HepG2 (cell line): Measurements from ENCODE around the gene ANKS3. TPM values are rescaled to one million over a fixed set of nuclear protein-coding genes. Genes with fewer than 3 reads are reported as not detected.

Source experiments
- ATAC-seq: fragments of 200-7000 bp; cut with Tn5 transposase; 3 replicates; pipeline ENCODE4 v1.9.1; 2020; ENCODE audit warnings: mild to moderate bottlenecking, moderate library complexity
- BruUV-seq: library from RNA; stranded (reverse); fragments of 400-500 nt; replicated peaks from 2 replicates; lab custom pipeline; 2021; lab: Mats Ljungman, UMichigan
- CTCF ChIA-PET: fragments of 300-600 bp; formaldehyde crosslinking; extraction: SDS; loops from one replicate; lab custom pipeline; 2021; ENCODE audit warnings: low total read pairs, inconsistent platforms, low intra/inter-chr PET ratio; lab: Yijun Ruan, JAX
- POLR2A ChIA-PET: fragments of 350-600 bp; sonication (Branson Sonifier 250); formaldehyde crosslinking; loops from one replicate; lab custom pipeline; 2020; ENCODE audit warnings: antibody characterized with exemption, inconsistent platforms; lab: Yijun Ruan, JAX
- DNase-seq: peaks from one replicate; pipeline ENCODE4 v3.0.0-alpha.2; 2015; ENCODE audit warnings: low spot score
- FAIRE-seq: peaks from 3 replicates; lab custom pipeline; 2011; peaks lifted over from hg19 to GRCh38; lab: Jason Lieb, UNC
- H2AFZ ChIP-seq: one replicate; pipeline ENCODE4 v1.6.1; 2011; ENCODE audit warnings: low read length, inconsistent platforms
- H3K27ac ChIP-seq: fragments of 300-600 bp; 3 replicates; pipeline ENCODE4 v1.8.0; 2011; ENCODE audit warnings: mixed run types, mild to moderate bottlenecking, mixed read lengths, low read length, inconsistent platforms; ENCODE audit not compliant: insufficient read depth; ENCODE audit errors: extremely low read length
- H3K27me3 ChIP-seq, 2 experiments: fragments of 200-600 bp in 1 of 2; 2 replicates in 1 of 2; 3 replicates in 1 of 2; pipeline versions ENCODE4 v1.6.0 to v1.8.0; 2011; ENCODE audit warnings: low read length in 2 of 2, mild to moderate bottlenecking in 2 of 2, moderate library complexity in 2 of 2, inconsistent platforms in 1 of 2; ENCODE audit not compliant: insufficient read depth in 2 of 2, control insufficient read depth in 1 of 2
- H3K36me3 ChIP-seq, 2 experiments: fragments of 200-600 bp in 1 of 2; replicated peaks in 1 of 2; 2 replicates in 1 of 2; 3 replicates in 1 of 2; pipeline versions ENCODE4 v1.5.1 to v1.8.0; 2011; ENCODE audit warnings: low read length in 2 of 2, inconsistent platforms in 1 of 2; ENCODE audit not compliant: insufficient read depth in 2 of 2, control insufficient read depth in 1 of 2
- H3K4me1 ChIP-seq: 2 replicates; pipeline ENCODE4 v1.5.1; 2012; ENCODE audit warnings: low read length, inconsistent platforms; ENCODE audit not compliant: insufficient read depth
- H3K4me2 ChIP-seq: 2 replicates; pipeline ENCODE4 v1.6.0; 2011; ENCODE audit warnings: low read depth, low read length, inconsistent platforms
- H3K4me3 ChIP-seq, 3 experiments: fragments of 200-600 bp in 1 of 3; sonication (generic), shearing (Covaris generic) in 1 of 3; replicated peaks in 1 of 3; 2 replicates each; pipeline ENCODE4 v1.5.1; 2011 to 2016; ENCODE audit warnings: low read length in 3 of 3, inconsistent platforms in 2 of 3, low read depth in 2 of 3, mild to moderate bottlenecking in 2 of 3, control low read depth in 1 of 3, mixed read lengths in 1 of 3; ENCODE audit not compliant: insufficient read depth in 1 of 3
- H3K79me2 ChIP-seq: one replicate; pipeline ENCODE4 v1.6.1; 2011; ENCODE audit warnings: low read length, inconsistent platforms; ENCODE audit not compliant: insufficient read depth
- H3K9ac ChIP-seq: 2 replicates; pipeline ENCODE4 v1.6.0; 2011; ENCODE audit warnings: mild to moderate bottlenecking, low read depth, low read length, inconsistent platforms; ENCODE audit not compliant: insufficient read depth
- H3K9me3 ChIP-seq: 2 replicates; pipeline ENCODE4 v1.5.1; 2012; ENCODE audit warnings: mild to moderate bottlenecking, low read length
- H4K20me1 ChIP-seq: 2 replicates; pipeline ENCODE4 v1.6.0; 2011; ENCODE audit warnings: inconsistent platforms, mild to moderate bottlenecking, low read length, moderate library complexity; ENCODE audit not compliant: insufficient read depth
- AGO1 ChIP-seq: fragments of 200-400 bp; formaldehyde crosslinking; IDR thresholded peaks from 2 replicates; pipeline ENCODE4 v1.6.1; 2017; ENCODE audit warnings: mild to moderate bottlenecking, low read depth, low read length, moderate library complexity; ENCODE audit not compliant: poor library complexity, severe bottlenecking
- AKAP8 ChIP-seq: sonication (generic); formaldehyde crosslinking; IDR thresholded peaks from 2 replicates; pipeline ENCODE4 v1.5.1; 2020; ENCODE audit warnings: mild to moderate bottlenecking, missing genetic modification reagents
- ARNT2 ChIP-seq: sonication (generic); formaldehyde crosslinking; IDR thresholded peaks from 2 replicates; pipeline ENCODE4 v1.8.0; 2022; ENCODE audit warnings: mild to moderate bottlenecking, low read depth, missing genetic modification reagents, moderate library complexity
- KDM2A ChIP-seq: sonication (generic); formaldehyde crosslinking; IDR thresholded peaks from 2 replicates; pipeline ENCODE4 v1.4.0; 2020; ENCODE audit warnings: low read depth, missing genetic modification reagents, borderline replicate concordance
- NFE2L2 ChIP-seq: fragments of 150-350 bp; IDR thresholded peaks from 2 replicates; pipeline ENCODE4 v1.6.1; 2014; ENCODE audit warnings: low read length
- NR2F6 ChIP-seq, 2 experiments: IDR thresholded peaks; 2 replicates each; pipeline ENCODE4 v1.6.1; 2016; ENCODE audit warnings: antibody characterized with exemption in 1 of 2, mild to moderate bottlenecking in 1 of 2
- POGZ ChIP-seq: sonication (generic); formaldehyde crosslinking; IDR thresholded peaks from 2 replicates; pipeline ENCODE4 v1.4.0; 2020; ENCODE audit warnings: mild to moderate bottlenecking, missing genetic modification reagents
- RBM22 ChIP-seq: fragments of 200-400 bp; formaldehyde crosslinking; optimal IDR thresholded peaks from 2 replicates; pipeline ENCODE3; 2017; ENCODE audit warnings: mild to moderate bottlenecking, low read length, moderate library complexity
- SALL1 ChIP-seq: sonication (generic); formaldehyde crosslinking; IDR thresholded peaks from 2 replicates; pipeline ENCODE4 v1.8.0; 2022; ENCODE audit warnings: mild to moderate bottlenecking, missing genetic modification reagents
- TIGD3 ChIP-seq: sonication (generic); formaldehyde crosslinking; IDR thresholded peaks from 2 replicates; pipeline ENCODE4 v1.5.1; 2020; ENCODE audit warnings: mild to moderate bottlenecking, missing genetic modification reagents, borderline replicate concordance
- ZFP91 ChIP-seq: sonication (generic); formaldehyde crosslinking; IDR thresholded peaks from 2 replicates; pipeline ENCODE4 v1.9.0; 2022; ENCODE audit warnings: missing genetic modification reagents, mild to moderate bottlenecking, borderline replicate concordance
- ZNF12 ChIP-seq: sonication (generic); formaldehyde crosslinking; IDR thresholded peaks from 2 replicates; pipeline ENCODE4 v1.5.0; 2020; ENCODE audit warnings: missing genetic modification reagents
- ZNF432 ChIP-seq: sonication (generic); formaldehyde crosslinking; IDR thresholded peaks from 2 replicates; pipeline ENCODE4 v1.5.0; 2020; ENCODE audit warnings: missing genetic modification reagents, mild to moderate bottlenecking, borderline replicate concordance
- ZNF496 ChIP-seq: sonication (generic); formaldehyde crosslinking; IDR thresholded peaks from 2 replicates; pipeline ENCODE4 v1.8.1; 2023; ENCODE audit warnings: mild to moderate bottlenecking, moderate library complexity, missing genetic modification reagents; ENCODE audit not compliant: insufficient replicate concordance
- ZNF562 ChIP-seq: sonication (generic); formaldehyde crosslinking; IDR thresholded peaks from 2 replicates; pipeline ENCODE4 v1.8.0; 2022; ENCODE audit warnings: missing genetic modification reagents, borderline replicate concordance
- ZNF605 ChIP-seq: sonication (generic); formaldehyde crosslinking; IDR thresholded peaks from 2 replicates; pipeline ENCODE4 v1.8.0; 2022; ENCODE audit warnings: mild to moderate bottlenecking, missing genetic modification reagents
- ZNF780A ChIP-seq: sonication (generic); formaldehyde crosslinking; IDR thresholded peaks from 2 replicates; pipeline ENCODE4 v1.8.0; 2022; ENCODE audit warnings: mild to moderate bottlenecking, missing genetic modification reagents, moderate library complexity
- WGBS: methylation state at CpG from one replicate; pipeline ENCODE4 v1.1.6; 2017; ENCODE audit warnings: low lambda C conversion rate; 5-methylcytosine and 5-hydroxymethylcytosine counted together
- in situ Hi-C: cut with HindIII; loops from 2 replicates; pipeline ENCODE4 v1.10.0; 2017; ENCODE audit warnings: low pct_unique_long_range_greater_than_20kb; ENCODE audit not compliant: extremely low pct_ligation_motif_present
- intact Hi-C: fragments of 100-400 bp; cut with micrococcal nuclease; formaldehyde crosslinking; loops from one replicate; pipeline ENCODE4 v1.10.0; 2022; ENCODE audit not compliant: unreplicated experiment
- polyA plus RNA-seq, 8 experiments: library from polyadenylated mRNA; depleted of rRNA in 3 of 8; stranded (reverse) in 7 of 8; unstranded in 1 of 8; fragments of >200 nt; fragmentation: Illumina TruSeq in 4 of 8; extraction: Trizol in 4 of 8; gene quantifications; 2 replicates each; pipeline versions ENCODE4 v1.2.1 to v1.2.3, GENCODE V29; 2011 to 2016; ENCODE audit warnings: low read depth in 4 of 8, missing spikeins in 1 of 8, mixed read lengths in 1 of 8; ENCODE audit not compliant: insufficient read depth in 1 of 8
- total RNA-seq, 5 experiments: library from RNA; depleted of rRNA; stranded (reverse); fragments of >200 nt; fragmentation: Illumina TruSeq; extraction: Trizol; gene quantifications; 2 replicates each; pipeline ENCODE4 v1.2.3, GENCODE V29; 2016; ENCODE audit warnings: low read depth in 1 of 5

Gene ANKS3
- total and polyA plus RNA-seq, 2 of the 13 experiments (the other 11 are each of a cell fraction or from before 2014, with no cell fraction given), result 11.4 to 15.9 TPM

GRCh38 chr16:4747906-4748681, 14.0 kb upstream of the ANKS3 start (continued):
- TF ChIP-seq ARNT2, result no peak

GRCh38 chr16:4746991-4747574, 13.0 kb upstream of the ANKS3 start:
- peak; percentile 5; the same call in 2 of the 3 replicates for ATAC-seq
- no peak for DNase-seq
- H3K27me3 ChIP-seq, result no peaks in the 10 kb centered on the region
- POLR2A ChIA-PET, result interaction anchor here (1.0 kb wide), 1 partner anchor 22 kb away, joined by 4 read pairs; no protein-coding TSS in a partner anchor
- H3K79me2 ChIP-seq, result no peaks in the 10 kb centered on the region
- H3K4me3 ChIP-seq, result no peak overlapping the region
- no peak overlapping the region for H3K9ac ChIP-seq
- CTCF ChIA-PET, result no interaction called here
- no peak overlapping the region for H3K27ac ChIP-seq
- no TSS peak for BruUV-seq
- H3K9me3 ChIP-seq, result no peaks in the 10 kb centered on the region
- peaks cover 10 to 13% of the 10 kb centered on the region in 2 experiments; a peak in 4 of 5 replicates for H3K36me3 ChIP-seq
- in situ Hi-C loops, result no loop called here
- FAIRE-seq, result no peak
- no peaks in the 10 kb centered on the region for H4K20me1 ChIP-seq
- intact Hi-C loops, result no loop called here
- H3K4me1 ChIP-seq, result peaks cover 14% of the 10 kb centered on the region
- H3K4me2 ChIP-seq, result no peak overlapping the region
- WGBS, result 87% methylated on average over 6 of the region's 15 CpGs
- no peak overlapping the region for H2AFZ ChIP-seq
- TF ChIP-seq ZNF562 (CRISPR knock-in tag) (no peak), POGZ (CRISPR knock-in tag) (no peak), KDM2A (CRISPR knock-in tag) (peak; percentile 65; the same call in 1 of the 2 replicates), NR2F6 (IDR thresholded peaks at IDR 0.05) (no peak), NR2F6 (CRISPR knock-in tag; IDR thresholded peaks at IDR 0.05) (no peak), AKAP8 (CRISPR knock-in tag) (peak; percentile 83), ZNF780A (CRISPR knock-in tag) (no peak), NFE2L2 (no peak), ZNF12 (no peak), SALL1 (CRISPR knock-in tag) (no peak), TIGD3 (no peak), ZFP91 (0 out of 2 replicates have a peak, but pooled peaks have one; percentile 14), ZNF605 (CRISPR knock-in tag) (no peak), RBM22 (peak; percentile 33), ZNF432 (CRISPR knock-in tag) (no peak), ZNF496 (CRISPR knock-in tag) (no peak), AGO1 (peak; percentile 52)
